Astrocyte (in vitro differentiated cells and primary cell): ENCODE measurements around the gene HOXA10. TPM values are rescaled to one million over a fixed set of nuclear protein-coding genes. Genes with fewer than 3 reads are reported as not detected.

Source experiments
- DNase-seq: peaks from one replicate; pipeline ENCODE4 v3.0.0-alpha.2; 2010; ENCODE audit warnings: low read depth
- FAIRE-seq: peaks from 2 replicates; lab custom pipeline; 2011; peaks lifted over from hg19 to GRCh38; lab: Jason Lieb, UNC
- H2AFZ ChIP-seq: 2 replicates; pipeline ENCODE4 v1.6.0; 2012; ENCODE audit warnings: low read depth, low read length, inconsistent platforms
- H3K27ac ChIP-seq: 2 replicates; pipeline ENCODE4 v1.5.1; 2011; ENCODE audit warnings: low read depth, low read length, inconsistent platforms
- H3K27me3 ChIP-seq: 2 replicates; pipeline ENCODE4 v1.6.0; 2011; ENCODE audit warnings: low read length, inconsistent platforms; ENCODE audit not compliant: insufficient read depth
- H3K36me3 ChIP-seq: 2 replicates; pipeline ENCODE4 v1.5.1; 2011; ENCODE audit warnings: low read length, inconsistent platforms; ENCODE audit not compliant: insufficient read depth
- H3K4me1 ChIP-seq: 2 replicates; pipeline ENCODE4 v1.5.1; 2011; ENCODE audit warnings: low read length, inconsistent platforms; ENCODE audit not compliant: insufficient read depth
- H3K4me2 ChIP-seq: 2 replicates; pipeline ENCODE4 v1.6.0; 2012; ENCODE audit warnings: low read length, inconsistent platforms
- H3K4me3 ChIP-seq: 2 replicates; pipeline ENCODE4 v1.5.1; 2011; ENCODE audit warnings: low read depth, mild to moderate bottlenecking, low read length, inconsistent platforms; ENCODE audit not compliant: insufficient read depth
- H3K79me2 ChIP-seq: 2 replicates; pipeline ENCODE4 v1.6.0; 2012; ENCODE audit warnings: mild to moderate bottlenecking, low read length, inconsistent platforms; ENCODE audit not compliant: insufficient read depth
- H3K9ac ChIP-seq: 2 replicates; pipeline ENCODE4 v1.6.0; 2012; ENCODE audit warnings: mild to moderate bottlenecking, low read length, inconsistent platforms
- H3K9me3 ChIP-seq: 2 replicates; pipeline ENCODE4 v1.5.1; 2012; ENCODE audit warnings: low read depth, mild to moderate bottlenecking, low read length, inconsistent platforms; ENCODE audit not compliant: insufficient read depth
- H4K20me1 ChIP-seq: 2 replicates; pipeline ENCODE4 v1.6.0; 2012; ENCODE audit warnings: low read length, inconsistent platforms; ENCODE audit not compliant: insufficient read depth
- H3K27ac Mint-ChIP-seq: one replicate; pipeline ENCODE4 v1.8.0; 2021; ENCODE audit warnings: mild to moderate bottlenecking, mixed read lengths; ENCODE audit not compliant: unreplicated experiment
- H3K27me3 Mint-ChIP-seq: one replicate; pipeline ENCODE4 v1.8.0; 2021; ENCODE audit warnings: low read depth, mixed read lengths; ENCODE audit not compliant: unreplicated experiment
- H3K36me3 Mint-ChIP-seq: one replicate; pipeline ENCODE4 v1.8.0; 2021; ENCODE audit warnings: low read depth, mixed read lengths; ENCODE audit not compliant: unreplicated experiment
- H3K4me1 Mint-ChIP-seq: one replicate; pipeline ENCODE4 v1.8.0; 2021; ENCODE audit warnings: low read depth, mixed read lengths; ENCODE audit not compliant: unreplicated experiment
- H3K4me3 Mint-ChIP-seq: one replicate; pipeline ENCODE4 v1.8.0; 2021; ENCODE audit warnings: mild to moderate bottlenecking, moderate library complexity, mixed read lengths; ENCODE audit not compliant: unreplicated experiment
- H3K9me3 Mint-ChIP-seq: one replicate; pipeline ENCODE4 v1.8.0; 2021; ENCODE audit warnings: mild to moderate bottlenecking, mixed read lengths; ENCODE audit not compliant: unreplicated experiment
- EZH2 ChIP-seq: IDR thresholded peaks from 2 replicates; pipeline ENCODE4 v1.6.1; 2012; ENCODE audit warnings: mild to moderate bottlenecking, low read length, inconsistent platforms; ENCODE audit not compliant: insufficient read depth
- total RNA-seq: library from RNA; stranded (reverse); gene quantifications from 2 replicates; pipeline ENCODE4 v1.2.1, GENCODE V29; 2021
- TF ChIP-seq, protein P1 (sequence below): IDR thresholded peaks from 2 replicates; pipeline ENCODE4 v1.5.1; 2011; ENCODE audit warnings: low read depth, mild to moderate bottlenecking, inconsistent platforms, low read length, moderate library complexity; ENCODE audit not compliant: insufficient read depth

HOXA10 gene
- total RNA-seq, 1 donor from 2014 or later = not detected

DNA sequence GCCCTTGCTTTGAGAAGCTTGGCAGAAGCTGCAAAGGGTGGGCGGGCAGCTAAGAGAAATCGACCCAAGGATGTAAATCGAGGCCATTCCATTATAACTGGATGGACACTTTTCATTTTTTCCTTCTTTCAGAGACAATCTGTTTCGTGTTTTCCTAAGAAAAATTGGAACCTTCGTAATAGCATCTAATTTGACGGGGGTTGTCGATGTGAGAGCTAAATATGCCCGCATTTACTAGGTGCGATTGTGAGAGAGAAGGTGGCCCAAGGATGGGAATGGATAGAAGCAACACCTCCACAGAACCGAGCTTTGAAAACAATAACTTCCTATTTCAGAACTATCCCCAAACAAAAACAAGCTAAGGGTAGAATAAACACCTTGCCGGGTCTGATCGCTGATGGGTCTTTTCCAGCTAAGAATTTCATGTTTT, 42.7 kb downstream of the HOXA10 start:
- DNase-seq = no peak
- Histone ChIP-seq H3K36me3 (no peaks in the 10 kb centered on the region), H3K9ac (peak overlapping the region; percentile 55)

DNA sequence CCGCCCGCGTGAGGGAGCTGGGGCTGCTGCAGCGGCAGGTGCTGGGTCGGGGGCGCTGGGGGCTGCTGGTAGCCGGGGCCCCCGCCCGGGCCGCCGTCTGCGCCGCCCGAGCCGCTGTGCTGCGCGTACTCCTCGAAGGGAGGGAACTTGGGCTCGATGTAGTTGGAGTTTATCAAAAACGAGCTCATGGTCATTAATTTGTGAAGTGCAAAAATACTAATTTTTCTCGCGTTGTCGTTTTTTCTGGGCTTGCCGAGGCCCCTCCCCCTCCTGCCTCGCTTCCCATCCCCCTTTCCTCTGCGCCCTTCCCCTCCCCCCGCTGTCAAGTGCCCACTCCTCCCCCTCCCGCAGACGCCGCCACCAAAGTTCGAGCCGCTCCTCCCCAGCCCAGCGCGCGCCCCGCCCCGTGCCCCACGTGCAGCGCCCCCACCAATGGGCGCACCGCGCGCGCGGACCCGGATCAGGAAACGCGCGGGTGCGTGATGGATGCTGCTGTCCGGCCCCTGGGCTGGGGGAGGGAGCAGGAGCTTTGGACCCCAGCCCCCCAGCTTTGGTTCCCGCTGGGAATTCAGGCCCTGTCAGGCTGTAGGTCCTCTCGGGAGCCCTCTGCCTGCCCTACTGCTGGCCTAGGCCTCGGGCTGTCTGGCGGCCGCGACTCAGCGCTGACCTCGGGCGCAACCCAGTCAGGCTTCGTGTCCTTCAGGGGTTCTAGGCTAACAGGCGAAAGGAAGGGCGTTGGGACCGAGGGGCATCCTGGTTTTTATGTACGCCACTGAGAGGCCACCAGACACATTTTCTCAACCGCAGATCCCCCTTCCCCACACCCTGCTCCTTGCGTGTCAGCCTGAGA, 43.4 kb downstream of the HOXA10 start, which contains the start of gene HOXA4:
Gene HOXA4, minus strand, starts transcription at position 218 of the 850 bp plus-strand sequence. Its CDS starts 24 bp downstream, at position 194.
- H3K4me1 ChIP-seq = peaks cover under 1% of the 10 kb centered on the region

More for the DNA sequence above, 42.7 kb downstream of the HOXA10 start:
- H3K4me3 ChIP-seq = peak overlapping the region; percentile 46
- peak overlapping the region; percentile 38 for H3K27ac ChIP-seq
- H2AFZ ChIP-seq = peak overlapping the region; percentile 81
- H3K27me3 ChIP-seq = peaks cover 78% of the 10 kb centered on the region
- H3K4me1 ChIP-seq = peaks cover 6% of the 10 kb centered on the region
- H3K27ac Mint-ChIP-seq = no peak overlapping the region
- no peak overlapping the region for H3K4me3 Mint-ChIP-seq
- no peaks in the 10 kb centered on the region for H3K36me3 Mint-ChIP-seq
- peaks cover 27% of the 10 kb centered on the region for H3K9me3 Mint-ChIP-seq
- TF ChIP-seq EZH2 = no peak
- TF ChIP-seq, protein P1, sequence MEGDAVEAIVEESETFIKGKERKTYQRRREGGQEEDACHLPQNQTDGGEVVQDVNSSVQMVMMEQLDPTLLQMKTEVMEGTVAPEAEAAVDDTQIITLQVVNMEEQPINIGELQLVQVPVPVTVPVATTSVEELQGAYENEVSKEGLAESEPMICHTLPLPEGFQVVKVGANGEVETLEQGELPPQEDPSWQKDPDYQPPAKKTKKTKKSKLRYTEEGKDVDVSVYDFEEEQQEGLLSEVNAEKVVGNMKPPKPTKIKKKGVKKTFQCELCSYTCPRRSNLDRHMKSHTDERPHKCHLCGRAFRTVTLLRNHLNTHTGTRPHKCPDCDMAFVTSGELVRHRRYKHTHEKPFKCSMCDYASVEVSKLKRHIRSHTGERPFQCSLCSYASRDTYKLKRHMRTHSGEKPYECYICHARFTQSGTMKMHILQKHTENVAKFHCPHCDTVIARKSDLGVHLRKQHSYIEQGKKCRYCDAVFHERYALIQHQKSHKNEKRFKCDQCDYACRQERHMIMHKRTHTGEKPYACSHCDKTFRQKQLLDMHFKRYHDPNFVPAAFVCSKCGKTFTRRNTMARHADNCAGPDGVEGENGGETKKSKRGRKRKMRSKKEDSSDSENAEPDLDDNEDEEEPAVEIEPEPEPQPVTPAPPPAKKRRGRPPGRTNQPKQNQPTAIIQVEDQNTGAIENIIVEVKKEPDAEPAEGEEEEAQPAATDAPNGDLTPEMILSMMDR = no peak
- no peak for FAIRE-seq
- no peaks in the 10 kb centered on the region for H4K20me1 ChIP-seq
- H3K79me2 ChIP-seq = no peaks in the 10 kb centered on the region
- no peaks in the 10 kb centered on the region for H3K4me1 Mint-ChIP-seq
- H3K4me2 ChIP-seq = peak overlapping the region; percentile 81
- no peaks in the 10 kb centered on the region for H3K9me3 ChIP-seq
- H3K27me3 Mint-ChIP-seq = peaks cover 88% of the 10 kb centered on the region

More for the DNA sequence above, 43.4 kb downstream of the HOXA10 start, which contains the start of gene HOXA4:
- Histone ChIP-seq H3K79me2 (no peaks in the 10 kb centered on the region), H3K9me3 (no peaks in the 10 kb centered on the region), H3K27ac (peak within 1 kb of the TSS; percentile 38), H4K20me1 (no peaks in the 10 kb centered on the region), H3K27me3 (peaks cover 71% of the 10 kb centered on the region), H3K9ac (peak within 1 kb of the TSS; percentile 55), H3K4me2 (peak within 1 kb of the TSS; percentile 81), H3K36me3 (no peaks in the 10 kb centered on the region), H2AFZ (peak within 1 kb of the TSS; percentile 81), H3K4me3 (peak within 1 kb of the TSS; percentile 46)
- peak; percentile 19 for TF ChIP-seq EZH2
- TF ChIP-seq, protein P1 = no peak
- Mint-ChIP-seq H3K27me3 (peaks cover 88% of the 10 kb centered on the region), H3K36me3 (no peaks in the 10 kb centered on the region), H3K4me3 (no peak within 1 kb of the TSS), H3K4me1 (no peaks in the 10 kb centered on the region), H3K27ac (no peak within 1 kb of the TSS), H3K9me3 (peaks cover 27% of the 10 kb centered on the region)
- FAIRE-seq (no peak), DNase-seq (peak; percentile 63)
